HEK293T (cell line): ENCODE data around the gene OR13C5.

Experiments used
- FOXA1 ChIP-seq: fragments of 450-650 bp; IDR thresholded peaks from 2 replicates; pipeline ENCODE4 v1.6.1; 2016; ENCODE audit warnings: mild to moderate bottlenecking
- FOXM1 ChIP-seq: fragments of 450-650 bp; IDR thresholded peaks from 2 replicates; pipeline ENCODE4 v1.6.1; 2017; ENCODE audit warnings: mild to moderate bottlenecking, borderline replicate concordance
- HDGF ChIP-seq: fragments of 450-650 bp; IDR thresholded peaks from 2 replicates; pipeline ENCODE4 v1.6.1; 2017; ENCODE audit warnings: antibody characterized with exemption, borderline replicate concordance
- SP1 ChIP-seq: fragments of 450-650 bp; IDR thresholded peaks from 2 replicates; pipeline ENCODE4 v1.6.1; 2017

DNA sequence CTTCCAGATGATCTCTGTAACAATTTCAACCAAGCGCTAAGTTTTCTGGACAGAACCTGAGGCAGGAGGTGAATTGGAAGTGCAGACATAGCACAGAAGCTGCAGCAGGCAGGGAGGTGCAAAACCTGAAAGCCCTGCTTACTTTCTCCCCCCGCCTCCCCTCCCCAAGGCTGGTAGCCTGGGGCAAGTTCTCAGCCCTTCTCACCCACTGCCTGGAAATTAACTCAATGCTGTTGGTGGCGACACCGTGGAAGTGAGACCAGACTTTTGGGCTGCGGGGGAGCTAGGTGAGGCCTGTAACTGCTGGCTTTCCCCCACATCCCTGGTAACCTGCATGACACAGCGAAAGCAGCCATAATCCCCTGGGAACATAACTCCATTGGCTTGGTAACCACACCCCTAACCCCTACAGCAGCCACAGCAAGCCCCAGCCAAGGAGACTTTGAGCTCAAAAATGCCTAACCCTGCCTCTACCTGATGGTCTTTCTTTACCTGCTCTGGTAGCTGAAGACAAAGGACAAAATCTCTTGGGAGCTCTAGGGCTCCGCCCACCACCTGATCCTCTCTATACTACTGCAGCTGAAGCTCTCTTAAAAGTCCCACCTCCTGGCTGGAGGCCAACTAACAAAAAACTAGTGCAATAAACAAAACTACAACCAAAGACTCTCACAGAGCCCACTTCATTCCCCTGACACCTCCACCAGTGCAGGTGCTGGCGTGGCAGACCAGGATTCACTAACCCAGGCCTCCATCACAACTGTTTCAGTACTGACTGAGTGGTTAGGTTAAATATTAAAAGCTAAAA, 42.2 kb downstream of the OR13C5 start:
- TF ChIP-seq FOXM1 (no peak), FOXA1 (no peak), SP1 (no peak), HDGF (no peak)
